H9 (cell line): ENCODE measurements around the gene WNT7B. TPM values are rescaled to one million over a fixed set of nuclear protein-coding genes. Genes with fewer than 3 reads are reported as not detected.

Experiments
- DNase-seq: peaks from one replicate; pipeline ENCODE4 v3.0.0-alpha.2; 2017
- H2AFZ ChIP-seq: one replicate; pipeline ENCODE4 v1.6.1; 2013; ENCODE audit warnings: mild to moderate bottlenecking, low read length, control low read depth, moderate library complexity
- H2AK5ac ChIP-seq: 2 replicates; pipeline ENCODE4 v1.6.1; 2013; ENCODE audit warnings: low read length, control low read depth, mixed read lengths; ENCODE audit not compliant: insufficient read length
- H2BK120ac ChIP-seq: one replicate; pipeline ENCODE4 v1.6.1; 2013; ENCODE audit warnings: low read depth, mild to moderate bottlenecking, low read length, control low read depth, inconsistent platforms; ENCODE audit not compliant: poor library complexity, severe bottlenecking
- H2BK12ac ChIP-seq: 2 replicates; pipeline ENCODE4 v1.6.1; 2013; ENCODE audit warnings: low read length, control low read depth, mixed read lengths, low read depth; ENCODE audit not compliant: insufficient read length
- H2BK15ac ChIP-seq: 2 replicates; pipeline ENCODE4 v1.6.1; 2013; ENCODE audit warnings: low read depth, low read length, control low read depth
- H2BK20ac ChIP-seq: one replicate; pipeline ENCODE4 v1.6.1; 2013; ENCODE audit warnings: low read depth, mild to moderate bottlenecking, low read length, control low read depth, inconsistent platforms; ENCODE audit not compliant: poor library complexity, severe bottlenecking
- H2BK5ac ChIP-seq: 2 replicates; pipeline ENCODE4 v1.6.1; 2013; ENCODE audit warnings: low read length, control low read depth, mixed read lengths; ENCODE audit not compliant: insufficient read length
- H3K14ac ChIP-seq: 2 replicates; pipeline ENCODE4 v1.6.1; 2013; ENCODE audit warnings: low read length, control low read depth; ENCODE audit not compliant: insufficient read depth
- H3K18ac ChIP-seq: 2 replicates; pipeline ENCODE4 v1.6.1; 2013; ENCODE audit warnings: low read depth, mild to moderate bottlenecking, mixed read lengths, low read length, control low read depth; ENCODE audit not compliant: insufficient read length
- H3K23ac ChIP-seq: 2 replicates; pipeline ENCODE4 v1.6.1; 2013; ENCODE audit warnings: low read length, control low read depth, mixed read lengths, low read depth; ENCODE audit not compliant: insufficient read length
- H3K23me2 ChIP-seq: 2 replicates; pipeline ENCODE4 v1.6.1; 2013; ENCODE audit warnings: low read depth, mild to moderate bottlenecking, mixed read lengths, low read length, control low read depth; ENCODE audit not compliant: insufficient read length, poor library complexity, severe bottlenecking
- H3K27ac ChIP-seq: 2 replicates; pipeline ENCODE4 v1.5.1; 2013; ENCODE audit warnings: low read length, control low read depth, mixed read lengths, low read depth; ENCODE audit not compliant: insufficient read length
- H3K27me3 ChIP-seq: 2 replicates; pipeline ENCODE4 v1.6.1; 2013; ENCODE audit warnings: low read length, control low read depth, inconsistent platforms; ENCODE audit not compliant: insufficient read depth
- H3K4ac ChIP-seq: 2 replicates; pipeline ENCODE4 v1.6.1; 2013; ENCODE audit warnings: low read depth, mild to moderate bottlenecking, control low read depth, inconsistent platforms, low read length, moderate library complexity
- H3K4me1 ChIP-seq: 2 replicates; pipeline ENCODE4 v1.6.1; 2013; ENCODE audit warnings: low read length, control low read depth, inconsistent platforms; ENCODE audit not compliant: insufficient read depth
- H3K4me2 ChIP-seq: 2 replicates; pipeline ENCODE4 v1.6.1; 2013; ENCODE audit warnings: low read length, control low read depth, mixed read lengths; ENCODE audit not compliant: insufficient read length, insufficient read depth
- H3K56ac ChIP-seq: 2 replicates; pipeline ENCODE4 v1.6.1; 2013; ENCODE audit warnings: low read depth, mild to moderate bottlenecking, mixed read lengths, low read length, control low read depth; ENCODE audit not compliant: insufficient read length
- H3K79me1 ChIP-seq: 2 replicates; pipeline ENCODE4 v1.6.1; 2013; ENCODE audit warnings: low read depth, mild to moderate bottlenecking, moderate library complexity, low read length, control low read depth, inconsistent platforms; ENCODE audit not compliant: insufficient read depth, poor library complexity, severe bottlenecking
- H3K79me2 ChIP-seq: 2 replicates; pipeline ENCODE4 v1.6.1; 2013; ENCODE audit warnings: low read length, control low read depth, inconsistent platforms; ENCODE audit not compliant: insufficient read depth
- H3K9ac ChIP-seq: 2 replicates; pipeline ENCODE4 v1.6.1; 2013; ENCODE audit warnings: low read length, control low read depth, mixed read lengths; ENCODE audit not compliant: insufficient read length; ENCODE audit errors: extremely low read depth
- H3K9me3 ChIP-seq: one replicate; pipeline ENCODE4 v1.6.1; 2013; ENCODE audit warnings: low read depth, low read length, inconsistent platforms; ENCODE audit not compliant: control insufficient read depth
- H3T11ph ChIP-seq: one replicate; pipeline ENCODE4 v1.6.1; 2013; ENCODE audit warnings: mild to moderate bottlenecking, low read length, control low read depth, inconsistent platforms
- H4K20me1 ChIP-seq: one replicate; pipeline ENCODE4 v1.6.1; 2013; ENCODE audit not compliant: control insufficient read depth, insufficient read length, insufficient read depth
- H4K5ac ChIP-seq: 2 replicates; pipeline ENCODE4 v1.6.1; 2013; ENCODE audit warnings: low read depth, mild to moderate bottlenecking, mixed read lengths, low read length, control low read depth; ENCODE audit not compliant: insufficient read length
- H4K8ac ChIP-seq: replicated peaks from 2 replicates; pipeline ENCODE4 v1.6.1; 2013; ENCODE audit warnings: low read length, control low read depth, mixed read lengths, low read depth; ENCODE audit not compliant: insufficient read length
- H4K91ac ChIP-seq: 2 replicates; pipeline ENCODE4 v1.6.1; 2013; ENCODE audit warnings: low read depth, mild to moderate bottlenecking, moderate library complexity, mixed read lengths, low read length, control low read depth; ENCODE audit not compliant: insufficient read length
- H3K27ac Mint-ChIP-seq, 3 experiments: 2 replicates in 2 of 3; 3 replicates in 1 of 3; pipeline ENCODE4 v1.8.0; 2020 to 2021; ENCODE audit warnings: mixed read lengths in 3 of 3, mild to moderate bottlenecking in 1 of 3, moderate library complexity in 1 of 3
- H3K27me3 Mint-ChIP-seq: 2 replicates; pipeline ENCODE4 v1.8.0; 2021; ENCODE audit warnings: low read depth, mild to moderate bottlenecking, moderate library complexity, mixed read lengths
- H3K36me3 Mint-ChIP-seq, 3 experiments: 2 replicates in 2 of 3; 3 replicates in 1 of 3; pipeline ENCODE4 v1.8.0; 2020 to 2021; ENCODE audit warnings: low read depth in 3 of 3, mixed read lengths in 3 of 3; ENCODE audit not compliant: insufficient read depth in 1 of 3
- H3K4me1 Mint-ChIP-seq, 2 experiments: 2 replicates each; pipeline ENCODE4 v1.8.0; 2020; ENCODE audit warnings: mixed read lengths in 2 of 2
- H3K4me3 Mint-ChIP-seq, 2 experiments: 2 replicates in 1 of 2; 3 replicates in 1 of 2; pipeline ENCODE4 v1.8.0; 2020 to 2021; ENCODE audit warnings: mild to moderate bottlenecking in 2 of 2, mixed read lengths in 2 of 2, moderate library complexity in 1 of 2
- H3K9me3 Mint-ChIP-seq, 2 experiments: 2 replicates in 1 of 2; 3 replicates in 1 of 2; pipeline ENCODE4 v1.8.0; 2020; ENCODE audit warnings: mild to moderate bottlenecking in 2 of 2, mixed read lengths in 2 of 2, moderate library complexity in 1 of 2
- WGBS: extraction: QIAGEN DNeasy Blood & Tissue Kit; methylation state at CpG from one replicate; pipeline ENCODE4 v1.1.7; 2013; ENCODE audit warnings: missing lambda C conversion rate, low lambda C conversion rate, mixed read lengths; ENCODE audit not compliant: insufficient read length; ENCODE audit errors: extremely low coverage; 5-methylcytosine and 5-hydroxymethylcytosine counted together
- total RNA-seq: library from RNA; stranded (reverse); gene quantifications from 2 replicates; pipeline ENCODE4 v1.2.1, GENCODE V29; 2021
- TF ChIP-seq, protein P1 (sequence below): fragments of 200-600 bp; sonication (generic); conservative IDR thresholded peaks from 3 replicates; pipeline ENCODE4 v1.8.0; 2021; ENCODE audit warnings: antibody characterized with exemption, mild to moderate bottlenecking

WNT7B gene
- total RNA-seq, 1 experiment from 2014 or later = 0.09 TPM

- H4K20me1 ChIP-seq = no peaks in the 10 kb centered on the region
- H3K56ac ChIP-seq = no peak overlapping the region
- no CpG with 5 or more reads among the region's 22 CpGs for WGBS
- H4K91ac ChIP-seq = no peak overlapping the region
- H3K14ac ChIP-seq = no peak overlapping the region; the same call in 1 of the 2 replicates
- DNase-seq = no peak
- no peak overlapping the region for H3K27ac ChIP-seq
- H3K27ac Mint-ChIP-seq = no peak overlapping the region; a peak in 1 of 7 replicates
- no peak overlapping the region for H4K5ac ChIP-seq
- H4K8ac ChIP-seq = no peak overlapping the region
- H3K9me3 ChIP-seq = no peaks in the 10 kb centered on the region
- no peaks in the 10 kb centered on the region; a peak in 1 of 5 replicates for H3K9me3 Mint-ChIP-seq
- no peak overlapping the region for H2AK5ac ChIP-seq
- H3K4me2 ChIP-seq = no peak overlapping the region
- no peaks in the 10 kb centered on the region for H3K23me2 ChIP-seq
- no peak overlapping the region for H3K18ac ChIP-seq
- no peak overlapping the region for H3K4me3 Mint-ChIP-seq
- no peak overlapping the region for H3K4ac ChIP-seq
- TF ChIP-seq, protein P1, sequence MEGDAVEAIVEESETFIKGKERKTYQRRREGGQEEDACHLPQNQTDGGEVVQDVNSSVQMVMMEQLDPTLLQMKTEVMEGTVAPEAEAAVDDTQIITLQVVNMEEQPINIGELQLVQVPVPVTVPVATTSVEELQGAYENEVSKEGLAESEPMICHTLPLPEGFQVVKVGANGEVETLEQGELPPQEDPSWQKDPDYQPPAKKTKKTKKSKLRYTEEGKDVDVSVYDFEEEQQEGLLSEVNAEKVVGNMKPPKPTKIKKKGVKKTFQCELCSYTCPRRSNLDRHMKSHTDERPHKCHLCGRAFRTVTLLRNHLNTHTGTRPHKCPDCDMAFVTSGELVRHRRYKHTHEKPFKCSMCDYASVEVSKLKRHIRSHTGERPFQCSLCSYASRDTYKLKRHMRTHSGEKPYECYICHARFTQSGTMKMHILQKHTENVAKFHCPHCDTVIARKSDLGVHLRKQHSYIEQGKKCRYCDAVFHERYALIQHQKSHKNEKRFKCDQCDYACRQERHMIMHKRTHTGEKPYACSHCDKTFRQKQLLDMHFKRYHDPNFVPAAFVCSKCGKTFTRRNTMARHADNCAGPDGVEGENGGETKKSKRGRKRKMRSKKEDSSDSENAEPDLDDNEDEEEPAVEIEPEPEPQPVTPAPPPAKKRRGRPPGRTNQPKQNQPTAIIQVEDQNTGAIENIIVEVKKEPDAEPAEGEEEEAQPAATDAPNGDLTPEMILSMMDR = no peak
- no peaks in the 10 kb centered on the region for H3K27me3 ChIP-seq
- peaks cover 12% of the 10 kb centered on the region for H3K27me3 Mint-ChIP-seq
- H2BK15ac ChIP-seq = no peak overlapping the region
- H2BK120ac ChIP-seq = no peak overlapping the region
- no peak overlapping the region for H3K9ac ChIP-seq
- H2BK12ac ChIP-seq = no peak overlapping the region
- no peak overlapping the region for H3K23ac ChIP-seq
- no peak overlapping the region for H2AFZ ChIP-seq
- no peaks in the 10 kb centered on the region for H3K79me1 ChIP-seq
- H3K4me1 Mint-ChIP-seq = peaks cover 0 to 9% of the 10 kb centered on the region in 2 experiments; a peak in 3 of 4 replicates
- H2BK5ac ChIP-seq = no peak overlapping the region
- H3K4me1 ChIP-seq = no peaks in the 10 kb centered on the region
- no peak overlapping the region for H2BK20ac ChIP-seq
- no peaks in the 10 kb centered on the region for H3K36me3 Mint-ChIP-seq
- H3T11ph ChIP-seq = no peak overlapping the region
- H3K79me2 ChIP-seq = no peaks in the 10 kb centered on the region
Measured at GRCh38 chr22:45949258-45949870, 27.6 kb downstream of the WNT7B start.
